GM23338 (cell line): ENCODE data around the gene FANCC. TPM values are rescaled to one million over a fixed set of nuclear protein-coding genes. Genes with fewer than 3 reads are reported as not detected.

Source experiments
- ATAC-seq: fragments of 200-7000 bp; cut with Tn5 transposase; 3 replicates; pipeline ENCODE4 v1.9.1; 2020
- DNase-seq: peaks from one replicate; pipeline ENCODE4 v3.0.0-alpha.2; 2015; ENCODE audit warnings: low spot score
- H2AFZ ChIP-seq: fragments of 200-600 bp; sonication (generic); 2 replicates; pipeline ENCODE4 v1.8.0; 2016; ENCODE audit warnings: antibody characterized with exemption, mild to moderate bottlenecking, moderate library complexity
- H3F3A ChIP-seq: fragments of 200-600 bp; sonication (generic); replicated peaks from 2 replicates; pipeline ENCODE4 v1.8.0; 2017; ENCODE audit warnings: antibody characterized with exemption, mixed run types, low read depth
- H3K27ac ChIP-seq: fragments of 200-600 bp; sonication (generic); 2 replicates; pipeline ENCODE4 v1.6.1; 2016; ENCODE audit warnings: low read depth
- H3K27me3 ChIP-seq: fragments of 200-600 bp; sonication (generic); 2 replicates; pipeline ENCODE4 v1.8.0; 2016; ENCODE audit warnings: mild to moderate bottlenecking, mixed run types, moderate library complexity; ENCODE audit not compliant: insufficient read depth
- H3K36me3 ChIP-seq: fragments of 200-600 bp; sonication (generic); 2 replicates; pipeline ENCODE4 v1.8.0; 2016; ENCODE audit warnings: mild to moderate bottlenecking; ENCODE audit not compliant: insufficient read depth
- H3K4me1 ChIP-seq: fragments of 200-600 bp; sonication (generic); 2 replicates; pipeline ENCODE4 v1.8.0; 2016; ENCODE audit warnings: mild to moderate bottlenecking, moderate library complexity; ENCODE audit not compliant: insufficient read depth
- H3K4me2 ChIP-seq: fragments of 200-600 bp; sonication (generic); 2 replicates; pipeline ENCODE4 v1.7.1; 2017; ENCODE audit warnings: mixed run types
- H3K4me3 ChIP-seq: fragments of 200-600 bp; sonication (generic); 2 replicates; pipeline ENCODE4 v1.6.1; 2016; ENCODE audit warnings: mixed run types
- H3K79me2 ChIP-seq: fragments of 200-600 bp; sonication (generic); replicated peaks from 2 replicates; pipeline ENCODE4 v1.8.0; 2017; ENCODE audit warnings: mild to moderate bottlenecking; ENCODE audit not compliant: insufficient read depth
- H3K9me2 ChIP-seq: fragments of 200-600 bp; sonication (generic); 2 replicates; pipeline ENCODE4 v1.8.0; 2017; ENCODE audit not compliant: insufficient read depth
- H4K20me1 ChIP-seq: fragments of 200-600 bp; sonication (generic); replicated peaks from 2 replicates; pipeline ENCODE4 v1.8.0; 2017; ENCODE audit warnings: mild to moderate bottlenecking; ENCODE audit not compliant: insufficient read depth
- H3K27ac Mint-ChIP-seq: 2 replicates; pipeline ENCODE4 v1.8.0; 2020; ENCODE audit warnings: inconsistent platforms, mild to moderate bottlenecking, moderate library complexity, mixed read lengths
- H3K27me3 Mint-ChIP-seq: 3 replicates; pipeline ENCODE4 v1.8.0; 2022; ENCODE audit warnings: low read depth, mild to moderate bottlenecking, moderate library complexity, mixed read lengths, inconsistent platforms; ENCODE audit not compliant: insufficient read depth, poor library complexity
- H3K36me3 Mint-ChIP-seq: 3 replicates; pipeline ENCODE4 v1.8.0; 2021; ENCODE audit warnings: low read depth, mild to moderate bottlenecking, inconsistent platforms, moderate library complexity, mixed read lengths
- H3K4me1 Mint-ChIP-seq: 3 replicates; pipeline ENCODE4 v1.8.0; 2020; ENCODE audit warnings: mild to moderate bottlenecking, inconsistent platforms, mixed read lengths
- H3K4me3 Mint-ChIP-seq: 3 replicates; pipeline ENCODE4 v1.8.0; 2021; ENCODE audit warnings: moderate library complexity, mild to moderate bottlenecking, inconsistent platforms, mixed read lengths
- H3K9me3 Mint-ChIP-seq: 3 replicates; pipeline ENCODE4 v1.8.0; 2020; ENCODE audit warnings: moderate library complexity, mild to moderate bottlenecking, inconsistent platforms, mixed read lengths
- CREB1 ChIP-seq: fragments of 250-450 bp; sonication (Bioruptor Pico); IDR thresholded peaks from 2 replicates; pipeline ENCODE4 v1.5.0; 2020; ENCODE audit warnings: low read depth, mild to moderate bottlenecking, moderate library complexity
- CTCF ChIP-seq, 2 experiments: fragments of 200-600 bp in 1 of 2; sonication (generic) in 1 of 2; conservative IDR thresholded peaks; 2 replicates each; pipeline versions ENCODE4 v1.5.1 to v1.6.1; 2016 to 2017; ENCODE audit warnings: antibody characterized with exemption in 2 of 2, low read depth in 2 of 2, mild to moderate bottlenecking in 2 of 2, moderate library complexity in 1 of 2
- ETS1 ChIP-seq: IDR thresholded peaks from 2 replicates; pipeline ENCODE4 v1.6.1; 2016; ENCODE audit warnings: antibody characterized with exemption
- EZH2 ChIP-seq: fragments of 200-600 bp; sonication (generic); IDR thresholded peaks from one replicate; pipeline ENCODE4 v1.8.0; 2017; ENCODE audit warnings: antibody characterized with exemption, mild to moderate bottlenecking, low read depth; ENCODE audit not compliant: unreplicated experiment
- EZH2phosphoT487 ChIP-seq: fragments of 200-600 bp; sonication (generic); IDR thresholded peaks from one replicate; pipeline ENCODE4 v1.8.1; 2018; ENCODE audit warnings: antibody characterized with exemption; ENCODE audit not compliant: unreplicated experiment
- JUNB ChIP-seq: IDR thresholded peaks from one replicate; pipeline ENCODE4 v1.6.1; 2016; ENCODE audit warnings: antibody characterized with exemption; ENCODE audit not compliant: unreplicated experiment
- NANOG ChIP-seq: IDR thresholded peaks from 2 replicates; pipeline ENCODE4 v1.6.1; 2016; ENCODE audit warnings: antibody characterized with exemption, borderline replicate concordance
- POLR2AphosphoS5 ChIP-seq: IDR thresholded peaks from 2 replicates; pipeline ENCODE4 v1.6.1; 2016; ENCODE audit warnings: antibody characterized with exemption, low read depth
- REST ChIP-seq: IDR thresholded peaks from one replicate; pipeline ENCODE4 v1.6.1; 2018; ENCODE audit warnings: antibody characterized with exemption; ENCODE audit not compliant: unreplicated experiment
- STAT1 ChIP-seq: IDR thresholded peaks from one replicate; pipeline ENCODE4 v1.6.1; 2016; ENCODE audit warnings: antibody characterized with exemption; ENCODE audit not compliant: unreplicated experiment
- ZNF114 ChIP-seq: fragments of 250-450 bp; sonication (Bioruptor Pico); IDR thresholded peaks from 2 replicates; pipeline ENCODE4 v1.5.0; 2020; ENCODE audit warnings: mild to moderate bottlenecking, moderate library complexity
- ZNF331 ChIP-seq: fragments of 250-450 bp; sonication (Bioruptor Pico); IDR thresholded peaks from 2 replicates; pipeline ENCODE4 v1.5.0; 2020; ENCODE audit warnings: low read depth, mild to moderate bottlenecking, moderate library complexity
- polyA plus RNA-seq: library from polyadenylated mRNA; unstranded; fragments of >200 nt; fragmentation: Nextera tagmentation; extraction: Ambion mirVana; gene quantifications from 2 replicates; pipeline ENCODE4 v1.2.1, GENCODE V29; 2016
- total RNA-seq: library from RNA; depleted of rRNA; stranded (reverse); fragments of >200 nt; shearing (Covaris generic); gene quantifications from 2 replicates; pipeline ENCODE4 v1.2.3, GENCODE V29; 2014

FANCC gene
- total and polyA plus RNA-seq, 2 experiments from 2014 or later, result 7.8 to 18.1 TPM

- TF ChIP-seq REST (no peak), CREB1 (CRISPR knock-in tag) (no peak), ZNF331 (CRISPR knock-in tag) (no peak), CTCF (conservative IDR thresholded peaks at IDR 0.05; ENCODE audit: low read depth in 2 of 2) (no peak)
These were observed 215.5 kb downstream of the FANCC start (continued) for GRCh38 chr9:95102001-95102433.

GRCh38 chr9:95101326-95101725 is 216.2 kb downstream of the FANCC start:
- Histone ChIP-seq H3K36me3 (0 out of 2 replicates have a peak, but pooled peaks cover under 1% of the 10 kb centered on the region), H2AFZ (no peak overlapping the region), H3K4me3 (no peak overlapping the region), H3K27ac (no peak overlapping the region), H3K4me1 (no peaks in the 10 kb centered on the region; the same call in 1 of the 2 replicates), H3K79me2 (no peaks in the 10 kb centered on the region), H4K20me1 (no peaks in the 10 kb centered on the region), H3K27me3 (no peaks in the 10 kb centered on the region), H3F3A (no peaks in the 10 kb centered on the region), H3K4me2 (no peak overlapping the region), H3K9me2 (no peaks in the 10 kb centered on the region)
- peaks cover 16% of the 10 kb centered on the region for H3K36me3 Mint-ChIP-seq
- peaks cover 16% of the 10 kb centered on the region for H3K4me1 Mint-ChIP-seq
- no peaks in the 10 kb centered on the region for H3K9me3 Mint-ChIP-seq
- ATAC-seq, result no peak
- peaks cover 12% of the 10 kb centered on the region for H3K27me3 Mint-ChIP-seq
- DNase-seq, result no peak
- H3K4me3 Mint-ChIP-seq, result no peak overlapping the region
- no peak overlapping the region for H3K27ac Mint-ChIP-seq
- TF ChIP-seq CTCF (conservative IDR thresholded peaks at IDR 0.05; ENCODE audit: low read depth in 2 of 2) (no peak), ZNF331 (CRISPR knock-in tag) (no peak), JUNB (no peak), ETS1 (no peak), EZH2phosphoT487 (no peak), POLR2AphosphoS5 (no peak), REST (no peak), EZH2 (no peak), ZNF114 (no peak), NANOG (no peak), STAT1 (no peak), CREB1 (CRISPR knock-in tag) (no peak)
